H54 (cell line): Measurements from ENCODE around the gene FKBP15.
"Not testable (repeated sequence)": the region's sequence is repeated elsewhere in the genome, so short reads cannot be mapped to it uniquely, and the experiment has no call there.

Source experiments
- DNase-seq: peaks from one replicate; pipeline ENCODE4 v3.0.0; 2011; ENCODE audit warnings: low spot score, mixed read lengths; ENCODE audit not compliant: insufficient read length
- FAIRE-seq: peaks from 3 replicates; lab custom pipeline; 2011; peaks lifted over from hg19 to GRCh38; lab: Jason Lieb, UNC
- POLR2A ChIP-seq: IDR thresholded peaks from 2 replicates; pipeline ENCODE4 v1.6.1; 2011; ENCODE audit warnings: low read depth, mild to moderate bottlenecking, low read length

FKBP15 gene

GRCh38 chr9:113139953-113140352 lies 81.1 kb downstream of the FKBP15 start:
- no peak for TF ChIP-seq POLR2A
- no peak for DNase-seq
- FAIRE-seq: no peak

DNA sequence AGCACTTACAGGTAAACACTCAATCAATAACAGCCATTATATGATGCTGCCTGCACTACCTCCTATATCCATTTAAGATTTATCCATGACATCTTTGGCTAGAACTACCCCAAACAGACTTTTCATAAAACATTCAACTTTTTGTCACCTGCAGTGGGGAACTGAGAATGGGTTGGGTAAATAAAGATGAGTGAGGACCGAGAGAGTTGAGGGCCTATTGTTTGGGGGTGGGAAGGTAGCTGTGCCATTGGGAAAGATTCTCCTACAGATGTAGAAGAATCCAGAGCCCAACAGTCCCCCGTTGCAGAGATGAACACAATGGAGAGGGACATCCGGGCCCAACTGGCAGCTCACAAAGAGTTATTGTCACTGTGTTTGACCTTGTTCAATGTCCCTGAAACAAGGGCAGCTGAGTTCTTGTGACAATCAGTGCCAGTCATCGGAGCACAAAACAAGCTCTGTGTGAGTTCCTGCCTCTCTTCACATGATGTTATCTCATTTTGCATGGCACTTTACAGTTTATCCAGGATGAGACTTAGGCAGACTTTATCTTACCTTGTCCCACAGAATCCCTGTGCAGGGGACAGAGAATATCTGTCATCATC lies 81.8 kb downstream of the FKBP15 start:
- FAIRE-seq: no peak
- no peak for DNase-seq
- TF ChIP-seq POLR2A: no peak

DNA sequence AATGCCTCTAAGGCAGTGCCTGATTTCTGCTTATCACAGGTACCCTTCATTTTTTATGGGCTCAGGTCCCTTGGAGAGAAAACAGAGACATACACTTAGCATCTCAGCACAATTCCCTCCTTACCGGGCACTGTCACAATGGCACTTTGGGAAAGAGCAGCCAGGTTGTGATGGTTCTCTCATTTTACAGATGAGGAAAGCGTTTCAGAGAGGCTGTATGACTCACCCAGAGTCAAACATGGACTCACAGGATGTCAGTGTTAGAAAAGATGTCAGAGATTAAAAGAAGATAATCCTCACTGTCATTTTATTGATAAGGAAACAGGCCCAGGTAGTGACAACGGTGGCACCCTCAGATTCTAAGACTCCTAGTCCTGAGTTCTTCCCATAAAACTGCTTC lies 82.3 kb downstream of the FKBP15 start:
- FAIRE-seq: no peak
- DNase-seq: no peak
- TF ChIP-seq POLR2A: no peak

GRCh38 chr9:113137196-113138168 lies 83.6 kb downstream of the FKBP15 start:
- TF ChIP-seq POLR2A: no peak
- FAIRE-seq: no peak
- DNase-seq: no peak

DNA sequence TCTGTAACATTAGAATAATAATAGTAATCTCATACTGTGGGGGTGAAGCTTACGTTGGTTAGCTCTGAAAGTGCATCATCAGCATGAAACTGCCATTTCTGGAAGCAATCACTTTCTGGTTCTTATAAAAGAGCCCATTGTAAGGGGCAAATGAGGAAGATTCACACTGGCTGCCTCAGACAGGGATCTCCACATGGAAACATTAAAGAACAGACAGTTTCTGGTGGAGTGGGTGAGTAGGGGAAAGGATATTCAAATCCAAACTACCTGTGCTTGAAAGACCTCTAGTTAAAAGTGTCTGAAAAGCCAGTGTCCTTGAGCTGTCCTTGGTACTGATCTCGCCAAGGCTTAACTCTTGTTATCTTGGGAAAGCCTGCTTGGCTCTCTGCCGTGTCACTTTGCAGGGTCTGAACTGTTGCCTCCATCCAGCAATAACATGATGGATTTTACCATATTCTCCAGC lies 89.4 kb downstream of the FKBP15 start:
- DNase-seq (no peak), FAIRE-seq (peak; percentile 67)
- TF ChIP-seq POLR2A: no peak

- DNase-seq: no peak
- TF ChIP-seq POLR2A: no peak
- no peak for FAIRE-seq
Observed at GRCh38 chr9:113129884-113130283, 91.2 kb downstream of the FKBP15 start.

- DNase-seq (no peak), FAIRE-seq (no peak)
- TF ChIP-seq POLR2A: no peak
Observed at GRCh38 chr9:113129466-113129865, 91.6 kb downstream of the FKBP15 start.

DNA sequence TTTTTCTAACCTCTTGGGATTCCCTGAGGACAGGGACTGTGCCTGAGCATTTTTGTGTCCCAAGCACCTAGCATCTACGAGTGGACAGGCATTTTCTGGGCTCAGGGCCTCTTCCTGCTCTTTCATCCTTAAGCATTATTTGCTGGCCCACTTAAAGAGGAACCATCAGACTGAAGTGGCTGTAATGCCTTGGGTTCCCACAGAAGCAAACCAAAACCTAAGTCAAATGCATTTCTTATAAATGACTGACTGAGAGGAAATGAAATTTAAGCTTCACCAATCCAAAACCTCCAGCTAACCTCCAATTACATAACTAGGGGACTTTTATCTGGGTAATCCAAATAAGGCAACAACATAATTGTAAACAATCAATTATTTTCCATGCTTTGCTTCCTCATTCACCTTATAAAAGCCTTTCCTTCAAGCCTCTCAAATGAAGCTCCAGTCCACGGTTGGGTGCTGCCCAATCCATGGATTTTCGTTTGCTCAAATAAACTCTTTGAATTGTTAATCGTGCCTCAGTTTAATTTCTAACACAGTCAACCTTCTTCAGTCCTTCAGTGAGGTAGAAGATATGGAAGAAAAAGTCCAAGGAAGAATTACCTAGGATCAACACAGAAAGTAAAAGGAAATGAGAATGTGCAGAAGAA lies 95.6 kb downstream of the FKBP15 start:
- no peak for TF ChIP-seq POLR2A
- DNase-seq: no peak
- FAIRE-seq: no peak

DNA sequence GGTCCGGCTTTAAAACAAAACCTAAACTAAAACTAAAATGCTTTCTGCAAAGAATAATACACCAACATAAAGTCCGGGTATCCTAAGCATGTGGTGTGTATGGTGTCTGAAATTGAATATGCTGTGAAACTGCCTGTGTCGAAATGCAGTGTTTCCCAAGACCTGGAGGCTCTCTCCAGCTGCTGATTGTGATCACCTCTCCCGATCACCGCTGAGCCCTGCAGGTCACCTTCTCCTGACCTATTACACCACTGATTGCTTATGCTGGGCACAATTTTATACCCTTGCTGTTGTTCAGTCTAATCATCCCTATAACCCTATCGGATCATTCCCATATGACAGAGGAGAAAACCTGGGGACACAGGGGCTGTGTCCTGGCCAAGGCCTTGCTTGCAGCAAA lies 102.2 kb downstream of the FKBP15 start:
- FAIRE-seq, DNase-seq: not testable (repeated sequence)
